Neuronal stem cell (in vitro differentiated cells): ENCODE data around the gene LDHD.

Source experiments
- DNase-seq: peaks from one replicate; pipeline ENCODE4 v3.0.0-alpha.2; 2013; ENCODE audit warnings: low spot score
- H2AFZ ChIP-seq: one replicate; pipeline ENCODE4 v1.6.1; 2013; ENCODE audit warnings: mild to moderate bottlenecking, low read length, inconsistent platforms
- H2AK5ac ChIP-seq: 2 replicates; pipeline ENCODE4 v1.6.1; 2013; ENCODE audit warnings: low read depth, mild to moderate bottlenecking, inconsistent platforms, low read length, moderate library complexity, mixed read lengths
- H2BK120ac ChIP-seq: 2 replicates; pipeline ENCODE4 v1.6.1; 2013; ENCODE audit warnings: low read depth, mild to moderate bottlenecking, inconsistent platforms, low read length, moderate library complexity, mixed read lengths
- H2BK12ac ChIP-seq: one replicate; pipeline ENCODE4 v1.6.1; 2013; ENCODE audit warnings: low read length, inconsistent platforms
- H2BK15ac ChIP-seq: 2 replicates; pipeline ENCODE4 v1.6.1; 2013; ENCODE audit warnings: mild to moderate bottlenecking, low read length, inconsistent platforms, mixed read lengths
- H2BK5ac ChIP-seq: one replicate; pipeline ENCODE4 v1.6.1; 2013; ENCODE audit warnings: inconsistent platforms, mild to moderate bottlenecking, low read length, moderate library complexity
- H3K14ac ChIP-seq: one replicate; pipeline ENCODE4 v1.6.1; 2013; ENCODE audit warnings: low read length, inconsistent platforms
- H3K18ac ChIP-seq: 2 replicates; pipeline ENCODE4 v1.6.1; 2013; ENCODE audit warnings: low read length, inconsistent platforms
- H3K23ac ChIP-seq: 2 replicates; pipeline ENCODE4 v1.6.1; 2013; ENCODE audit warnings: low read depth, mild to moderate bottlenecking, mixed read lengths, low read length, inconsistent platforms; ENCODE audit not compliant: poor library complexity
- H3K27ac ChIP-seq: replicated peaks from 3 replicates; pipeline ENCODE4 v1.5.1; 2013; ENCODE audit warnings: low read length, inconsistent platforms
- H3K27me3 ChIP-seq, 3 experiments: 2 replicates each; pipeline ENCODE4 v1.6.1; 2013; ENCODE audit warnings: low read length in 3 of 3, mild to moderate bottlenecking in 2 of 3, inconsistent platforms in 1 of 3, low read depth in 1 of 3, mixed read lengths in 1 of 3, moderate library complexity in 1 of 3; ENCODE audit not compliant: control insufficient read depth in 3 of 3, insufficient read depth in 3 of 3
- H3K36me3 ChIP-seq, 2 donors: replicated peaks in 1 of 2; 2 replicates each; pipeline ENCODE4 v1.6.1; 2013; ENCODE audit warnings: low read length in 2 of 2; ENCODE audit not compliant: control insufficient read depth in 2 of 2, insufficient read depth in 2 of 2
- H3K4ac ChIP-seq: 2 replicates; pipeline ENCODE4 v1.6.1; 2013; ENCODE audit warnings: inconsistent platforms, mild to moderate bottlenecking, low read length, moderate library complexity
- H3K4me1 ChIP-seq, 2 donors: 1 replicate in 1 of 2; 2 replicates in 1 of 2; pipeline ENCODE4 v1.6.1; 2013; ENCODE audit warnings: low read length in 2 of 2, low read depth in 1 of 2; ENCODE audit not compliant: control insufficient read depth in 2 of 2, insufficient read depth in 1 of 2
- H3K4me2 ChIP-seq: one replicate; pipeline ENCODE4 v1.6.1; 2013; ENCODE audit warnings: mild to moderate bottlenecking, low read length, inconsistent platforms; ENCODE audit not compliant: insufficient read depth, poor library complexity, severe bottlenecking
- H3K4me3 ChIP-seq, 2 donors: 2 replicates each; pipeline ENCODE4 v1.5.1; 2013; ENCODE audit warnings: low read length in 2 of 2, mild to moderate bottlenecking in 2 of 2, inconsistent platforms in 1 of 2, moderate library complexity in 1 of 2
- H3K79me1 ChIP-seq: one replicate; pipeline ENCODE4 v1.6.1; 2013; ENCODE audit warnings: low read depth, mild to moderate bottlenecking, inconsistent platforms, low read length, moderate library complexity
- H3K9ac ChIP-seq: one replicate; pipeline ENCODE4 v1.6.1; 2013; ENCODE audit warnings: mild to moderate bottlenecking, low read depth, low read length, inconsistent platforms; ENCODE audit not compliant: poor library complexity
- H3K9me3 ChIP-seq, 2 donors: replicated peaks in 1 of 2; 2 replicates each; pipeline versions ENCODE3 to v1.6.1; 2013; ENCODE audit warnings: low read length in 2 of 2, mild to moderate bottlenecking in 2 of 2, inconsistent platforms in 1 of 2, low read depth in 1 of 2, mixed read lengths in 1 of 2, moderate library complexity in 1 of 2; ENCODE audit not compliant: control insufficient read depth in 2 of 2, insufficient read depth in 1 of 2
- H4K8ac ChIP-seq: one replicate; pipeline ENCODE4 v1.6.1; 2013; ENCODE audit warnings: low read depth, mild to moderate bottlenecking, inconsistent platforms, low read length, moderate library complexity
- H4K91ac ChIP-seq: one replicate; pipeline ENCODE4 v1.6.1; 2013; ENCODE audit warnings: low read length, low read depth, mild to moderate bottlenecking, inconsistent platforms; ENCODE audit not compliant: poor library complexity
- WGBS, 2 donors: extraction: QIAGEN DNeasy Blood & Tissue Kit; methylation state at CpG; one replicate each; pipeline ENCODE4 v1.1.7; 2013; ENCODE audit warnings: missing lambda C conversion rate in 2 of 2, mixed read lengths in 1 of 2; ENCODE audit not compliant: insufficient read length in 2 of 2, insufficient replicate concordance in 1 of 2; ENCODE audit errors: extremely low coverage in 2 of 2; 5-methylcytosine and 5-hydroxymethylcytosine counted together

Gene LDHD

DNA sequence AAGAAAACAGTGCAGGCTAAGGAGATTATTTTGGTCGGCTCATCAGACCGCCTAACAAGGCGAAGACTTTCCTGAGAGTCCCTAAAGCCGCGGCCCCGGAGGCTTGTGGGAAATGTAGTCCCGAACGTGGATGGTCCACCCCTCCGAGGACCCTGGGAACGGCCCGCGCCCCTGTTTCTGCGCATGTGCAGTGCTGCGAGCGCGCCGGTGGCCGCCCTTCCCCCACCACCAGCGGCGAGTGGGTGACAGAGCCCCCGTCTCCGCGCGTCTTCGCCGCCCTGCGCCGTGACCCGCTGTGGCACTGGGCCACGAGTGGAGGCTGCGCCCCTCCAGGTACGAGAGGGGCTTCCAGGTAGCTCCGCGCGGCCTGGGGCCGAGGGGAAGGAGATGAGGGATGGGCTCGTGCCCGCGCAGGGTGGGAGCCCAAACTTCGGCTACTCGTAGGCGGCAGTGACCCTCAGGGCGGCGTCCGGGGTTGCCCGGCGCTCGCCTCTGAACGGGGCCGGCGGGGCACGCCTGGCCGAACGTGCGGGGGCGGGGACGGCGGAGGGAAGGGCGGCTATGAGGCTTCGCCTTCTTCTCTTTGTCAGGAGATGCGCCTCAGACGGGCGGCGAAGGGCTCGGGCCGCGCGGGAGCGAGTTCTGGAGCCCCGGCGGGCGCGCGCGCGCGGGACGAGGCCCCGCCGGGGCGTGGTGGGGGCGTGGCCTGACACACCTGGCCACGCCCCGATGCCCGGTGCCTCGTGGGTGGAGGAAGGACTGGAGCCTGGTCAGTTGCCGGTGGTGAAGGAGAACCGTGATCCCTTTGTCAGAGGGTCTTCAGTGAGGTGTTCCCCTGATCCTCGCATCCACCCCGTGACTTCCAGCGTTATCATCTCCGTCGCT, 32.0 kb upstream of the LDHD start, which contains the start of gene ZFP1:
TSS of gene ZFP1 (plus strand) at position 214 of the 885 bp plus-strand sequence. CDS start 4,428 bp downstream, outside the sequence.
- H2BK15ac ChIP-seq, result peak within 1 kb of the TSS; percentile 94
- H3K79me1 ChIP-seq, result peaks cover 3% of the 10 kb centered on the region
- H3K9me3 ChIP-seq, result peaks cover 10 to 50% of the 10 kb centered on the region in 2 donors

DNA sequence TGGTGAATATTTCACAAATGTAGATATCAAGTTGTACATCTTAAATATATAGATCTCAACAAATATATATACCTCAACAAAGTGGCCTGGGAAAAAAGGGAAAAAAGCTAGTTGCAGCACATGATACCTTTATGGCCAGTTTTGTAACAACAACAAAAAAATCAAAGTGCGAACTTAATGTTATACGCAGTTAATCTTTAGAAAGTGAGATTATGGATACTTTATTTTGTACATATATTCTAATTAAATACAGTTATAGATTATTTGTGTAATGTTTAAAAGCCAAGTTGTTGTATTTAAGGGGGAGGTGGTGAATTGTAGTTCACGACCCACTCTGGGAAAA, 31.4 kb upstream of the LDHD start:
- peak overlapping the region in 1 of 2 donors; percentile 86 for H3K4me3 ChIP-seq
- no peaks in the 10 kb centered on the region for H3K27me3 ChIP-seq
- no peak overlapping the region for H2BK15ac ChIP-seq
- H3K4me2 ChIP-seq, result no peak overlapping the region
- H3K14ac ChIP-seq, result no peak overlapping the region
- peak overlapping the region; percentile 100 for H2AFZ ChIP-seq
- no peak overlapping the region for H2BK5ac ChIP-seq
- no peak overlapping the region for H3K23ac ChIP-seq
- peaks cover 3% of the 10 kb centered on the region for H3K79me1 ChIP-seq
- no peak overlapping the region for H3K9ac ChIP-seq
- no peaks in the 10 kb centered on the region for H3K4me1 ChIP-seq
- no peak overlapping the region for H2BK12ac ChIP-seq
- H3K36me3 ChIP-seq, result peaks cover 7 to 12% of the 10 kb centered on the region in 2 donors
- H2AK5ac ChIP-seq, result no peak overlapping the region
- H3K4ac ChIP-seq, result no peak overlapping the region
- no peak overlapping the region for H3K27ac ChIP-seq
- no peak overlapping the region for H3K18ac ChIP-seq
- no peak overlapping the region for H4K91ac ChIP-seq
- no peak for DNase-seq
- no CpG with 5 or more reads among the region's 3 CpGs for WGBS, 2 donors
- peaks cover 7 to 44% of the 10 kb centered on the region in 2 donors for H3K9me3 ChIP-seq
- H2BK120ac ChIP-seq, result no peak overlapping the region
- no peak overlapping the region for H4K8ac ChIP-seq

More for the DNA sequence above, 32.0 kb upstream of the LDHD start, which contains the start of gene ZFP1:
- H3K27me3 ChIP-seq, result no peaks in the 10 kb centered on the region
- H2BK120ac ChIP-seq, result peak within 1 kb of the TSS; percentile 98
- H3K14ac ChIP-seq, result peak within 1 kb of the TSS; percentile 59
- peak; percentile 93 for DNase-seq
- no peak within 1 kb of the TSS for H2AK5ac ChIP-seq
- peak within 1 kb of the TSS; percentile 93 for H3K23ac ChIP-seq
- H3K36me3 ChIP-seq, result peaks cover 7 to 18% of the 10 kb centered on the region in 2 donors
- H3K4me1 ChIP-seq, result no peaks in the 10 kb centered on the region
- H3K4ac ChIP-seq, result peak within 1 kb of the TSS; percentile 41
- WGBS, 2 donors, result no CpG with 5 or more reads among the region's 93 CpGs
- H3K18ac ChIP-seq, result peak within 1 kb of the TSS; percentile 99
- H4K91ac ChIP-seq, result no peak within 1 kb of the TSS
- peak within 1 kb of the TSS; percentile 100 for H2AFZ ChIP-seq
- H3K9ac ChIP-seq, result peak within 1 kb of the TSS; percentile 99
- H3K4me3 ChIP-seq, result peak within 1 kb of the TSS; percentile 86 to 99
- H2BK5ac ChIP-seq, result peak within 1 kb of the TSS; percentile 96
- H3K4me2 ChIP-seq, result peak within 1 kb of the TSS; percentile 53
- no peak within 1 kb of the TSS for H2BK12ac ChIP-seq
- no peak within 1 kb of the TSS for H4K8ac ChIP-seq
- peak within 1 kb of the TSS; percentile 96 for H3K27ac ChIP-seq

- H3K4me2 ChIP-seq, result no peak overlapping the region
- H2BK12ac ChIP-seq, result no peak overlapping the region
- no peak overlapping the region for H2BK5ac ChIP-seq
- H2AK5ac ChIP-seq, result no peak overlapping the region
- no peak overlapping the region for H2BK15ac ChIP-seq
- no peaks in the 10 kb centered on the region for H3K36me3 ChIP-seq
- no peak overlapping the region for H3K14ac ChIP-seq
- H3K9ac ChIP-seq, result no peak overlapping the region
- H2BK120ac ChIP-seq, result no peak overlapping the region
- H3K4me3 ChIP-seq, result no peak overlapping the region
- no peak overlapping the region for H3K23ac ChIP-seq
- DNase-seq, result no peak
- H3K79me1 ChIP-seq, result no peaks in the 10 kb centered on the region
- no peak overlapping the region for H4K91ac ChIP-seq
- no peak overlapping the region for H2AFZ ChIP-seq
- no peak overlapping the region for H4K8ac ChIP-seq
- H3K4me1 ChIP-seq, result no peaks in the 10 kb centered on the region
- H3K27ac ChIP-seq, result no peak overlapping the region
- no CpG with 5 or more reads among the region's 6 CpGs for WGBS, 2 donors
- no peak overlapping the region for H3K18ac ChIP-seq
- H3K9me3 ChIP-seq, result peaks cover 4 to 10% of the 10 kb centered on the region in 2 donors
- no peaks in the 10 kb centered on the region for H3K27me3 ChIP-seq
- no peak overlapping the region for H3K4ac ChIP-seq
These were observed 27.4 kb upstream of the LDHD start for GRCh38 chr16:75143941-75144340.

DNA sequence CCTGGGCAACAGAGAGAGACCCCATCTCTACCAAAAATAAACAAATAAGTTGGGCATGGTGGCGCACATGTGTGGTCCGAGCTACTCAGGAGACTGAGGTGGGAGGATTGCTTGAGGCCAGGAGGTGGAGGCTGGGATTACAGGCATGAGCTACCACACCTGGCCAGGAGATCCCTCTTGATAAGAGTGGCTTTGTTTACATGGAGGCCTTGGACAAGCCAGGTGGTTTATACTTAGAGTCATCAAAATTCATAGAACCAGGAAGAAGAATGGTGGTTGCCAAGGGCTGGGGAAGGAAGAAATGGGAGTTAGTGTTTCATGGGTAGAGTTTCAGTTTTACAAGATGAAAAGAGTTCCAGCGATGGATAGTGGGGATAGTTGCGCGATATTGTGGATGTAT, 22.9 kb upstream of the LDHD start:
- Histone ChIP-seq H3K4ac (no peak overlapping the region), H2BK15ac (no peak overlapping the region), H3K4me1 (no peaks in the 10 kb centered on the region), H3K14ac (no peak overlapping the region), H3K9ac (no peak overlapping the region), H2AFZ (no peak overlapping the region), H3K9me3 (no peaks in the 10 kb centered on the region), H4K91ac (no peak overlapping the region), H2BK12ac (no peak overlapping the region), H2BK120ac (no peak overlapping the region), H2BK5ac (no peak overlapping the region), H3K79me1 (no peaks in the 10 kb centered on the region), H3K23ac (no peak overlapping the region), H2AK5ac (no peak overlapping the region), H4K8ac (peak overlapping the region; percentile 43), H3K18ac (no peak overlapping the region), H3K27me3 (no peaks in the 10 kb centered on the region), H3K4me2 (no peak overlapping the region), H3K4me3 (no peak overlapping the region), H3K27ac (no peak overlapping the region), H3K36me3 (no peaks in the 10 kb centered on the region)
- WGBS, 2 donors, result no CpG with 5 or more reads among the region's 5 CpGs
- DNase-seq, result no peak
